UCSD-AML1 (cell line): ENCODE measurements around the gene LRRC26.
A peak's percentile ranks its signal among the peaks of the same experiment; 100 is the strongest.

ENCODE experiments used
- DNase-seq: peaks from one replicate; lab custom pipeline; 2025; ENCODE audit not compliant: unreplicated experiment; lab: John Stamatoyannopoulos, UW

LRRC26 gene

GRCh38 chr9:137169896-137170358, at the start of gene LRRC26:
Gene LRRC26 (minus strand): TSS chr9:137170051. CDS start chr9:137169943, 108 bp downstream.
- DNase-seq: no peak

- DNase-seq: peak; percentile 67
Observed at GRCh38 chr9:137218754-137219271, 49.0 kb upstream of the LRRC26 start.

- no peak for DNase-seq
Observed at GRCh38 chr9:137218212-137218753, 48.4 kb upstream of the LRRC26 start.

- peak; percentile 77 for DNase-seq
Observed at GRCh38 chr9:137217276-137218211, 47.7 kb upstream of the LRRC26 start.

GRCh38 chr9:137216188-137216965, 46.5 kb upstream of the LRRC26 start:
- no peak for DNase-seq

GRCh38 chr9:137215196-137215986, 45.5 kb upstream of the LRRC26 start:
- no peak for DNase-seq

- DNase-seq: no peak
Observed at GRCh38 chr9:137214620-137215019, 44.8 kb upstream of the LRRC26 start.

- DNase-seq: peak; percentile 17
Observed at GRCh38 chr9:137213160-137214060, 43.6 kb upstream of the LRRC26 start.

- DNase-seq: no peak
Observed at GRCh38 chr9:137212520-137212919, 42.7 kb upstream of the LRRC26 start.

- no peak for DNase-seq
Observed at GRCh38 chr9:137211532-137211931, 41.7 kb upstream of the LRRC26 start.

GRCh38 chr9:137206602-137207001, 36.8 kb upstream of the LRRC26 start:
- no peak for DNase-seq

- DNase-seq: peak; percentile 86
Observed at GRCh38 chr9:137205126-137206069, 35.5 kb upstream of the LRRC26 start, which contains the start of the genes NDOR1 and TMEM203. Gene NDOR1 (plus strand): TSS chr9:137205700. CDS start chr9:137205778, 78 bp downstream. Gene TMEM203 (minus strand): TSS chr9:137205648. CDS start chr9:137205414, 234 bp downstream.

- no peak for DNase-seq
Observed at GRCh38 chr9:137204731-137205125, 34.9 kb upstream of the LRRC26 start.

- no peak for DNase-seq
Observed at GRCh38 chr9:137202966-137203365, 33.1 kb upstream of the LRRC26 start.

- DNase-seq: no peak
Observed at GRCh38 chr9:137201205-137201868, 31.5 kb upstream of the LRRC26 start.

- peak; percentile 99 for DNase-seq
Observed at GRCh38 chr9:137200311-137201204, 30.7 kb upstream of the LRRC26 start, which contains the start of gene TPRN. Gene TPRN (minus strand): TSS chr9:137200741. CDS start chr9:137200711, 30 bp downstream.
